HG03108 (cell line): ENCODE data around the gene PIK3R2.
"Not testable (repeated sequence)": the region's sequence is repeated elsewhere in the genome, so short reads cannot be mapped to it uniquely, and the experiment has no call there.

Experiments used
- ATAC-seq: cut with Tn5 transposase; IDR thresholded peaks from one replicate; pipeline ENCODE4 v1.9.1; 2021; ENCODE audit warnings: moderate library complexity; ENCODE audit not compliant: unreplicated experiment

The PIK3R2 gene

DNA sequence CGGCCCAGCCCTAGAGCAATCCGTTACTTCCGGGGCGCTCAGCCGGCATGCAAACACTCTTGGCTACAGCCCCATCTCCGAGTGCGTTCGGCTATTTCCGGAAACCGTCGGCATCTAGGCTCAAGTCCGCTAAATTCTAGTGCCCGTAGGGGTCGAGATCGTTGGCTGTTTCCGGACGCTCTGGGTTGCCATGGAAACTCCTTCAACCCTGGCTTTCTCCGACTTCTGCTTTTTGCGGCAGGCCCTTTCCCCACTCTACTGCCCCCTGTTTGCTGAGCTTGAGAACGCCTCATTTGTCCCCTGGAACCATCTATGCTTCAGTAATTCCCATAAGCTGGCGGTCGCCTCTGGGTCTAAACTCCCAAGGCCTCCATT, 534 bp upstream of the PIK3R2 start:
- ATAC-seq, result peak; percentile 65

DNA sequence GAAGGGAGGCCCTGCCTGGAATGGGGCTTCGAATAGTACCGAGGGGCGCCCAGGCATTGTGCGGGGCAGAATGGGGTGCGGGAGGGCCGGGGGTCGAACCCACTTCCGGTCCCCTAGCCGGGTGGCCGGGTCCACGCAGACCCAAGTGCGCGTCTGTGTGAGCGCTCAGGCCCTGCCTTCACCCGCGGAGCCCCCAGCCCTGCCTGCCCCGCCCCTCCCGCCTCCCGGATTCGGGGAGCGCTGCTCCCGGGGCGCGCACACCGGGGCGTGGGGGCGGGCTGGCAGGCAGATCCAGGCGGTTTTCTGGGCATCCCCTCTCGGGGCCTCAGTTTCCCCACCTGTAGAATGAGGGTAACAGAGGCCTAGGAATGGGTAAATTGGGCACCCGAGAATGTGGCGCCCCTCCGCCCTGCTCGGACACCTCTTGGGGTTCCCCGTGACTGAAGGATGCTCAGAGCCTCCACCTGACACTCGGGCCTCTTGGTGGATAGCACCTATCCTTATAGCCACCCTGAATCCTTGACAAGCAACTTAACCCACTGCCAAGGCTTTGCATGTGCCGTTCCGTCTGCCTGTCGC, 682 bp downstream of the PIK3R2 start:
- no peak for ATAC-seq

DNA sequence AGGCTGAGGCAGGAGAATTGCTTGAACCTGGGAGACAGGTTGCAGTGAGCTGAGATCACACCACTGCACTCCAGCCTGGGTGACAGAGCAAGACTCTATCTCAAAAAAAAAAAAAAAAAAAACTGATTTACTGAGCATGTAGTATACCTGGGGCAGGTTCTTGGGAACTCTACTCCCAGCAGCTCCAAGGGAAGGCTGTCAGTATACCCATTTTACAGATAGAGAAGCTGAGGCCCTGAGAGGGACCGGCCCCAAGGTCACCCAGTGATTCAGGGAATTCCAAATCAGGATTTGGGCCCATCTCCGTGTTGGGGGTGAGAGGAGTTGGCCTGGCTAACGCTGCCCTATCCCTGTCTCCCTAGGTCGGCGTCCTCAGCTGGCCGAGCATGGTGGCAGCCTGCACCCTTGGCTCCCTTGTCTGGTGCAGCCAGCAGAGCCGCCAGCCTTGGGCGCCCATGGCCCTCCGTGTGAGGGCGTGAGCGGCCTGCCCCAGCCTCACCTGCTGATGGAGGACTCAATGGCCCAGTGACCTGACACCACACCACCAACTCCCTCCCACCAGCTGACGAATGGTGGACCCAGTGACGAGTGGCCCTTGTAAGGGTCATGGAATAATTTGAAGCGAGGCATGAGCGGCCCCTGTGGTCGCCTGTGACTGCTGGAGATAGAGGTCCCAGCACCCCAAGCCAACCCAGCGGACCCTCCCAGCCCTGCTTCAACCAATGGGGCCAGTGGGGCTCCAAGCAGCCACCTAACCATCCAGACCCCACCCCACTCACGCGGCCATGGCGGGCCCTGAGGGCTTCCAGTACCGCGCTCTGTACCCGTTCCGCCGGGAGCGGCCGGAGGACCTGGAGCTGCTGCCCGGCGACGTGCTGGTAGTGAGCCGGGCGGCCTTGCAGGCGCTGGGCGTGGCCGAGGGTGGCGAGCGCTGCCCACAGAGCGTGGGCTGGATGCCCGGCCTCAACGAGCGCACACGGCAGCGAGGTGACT, 2.4 kb downstream of the PIK3R2 start:
- ATAC-seq, result no peak

DNA sequence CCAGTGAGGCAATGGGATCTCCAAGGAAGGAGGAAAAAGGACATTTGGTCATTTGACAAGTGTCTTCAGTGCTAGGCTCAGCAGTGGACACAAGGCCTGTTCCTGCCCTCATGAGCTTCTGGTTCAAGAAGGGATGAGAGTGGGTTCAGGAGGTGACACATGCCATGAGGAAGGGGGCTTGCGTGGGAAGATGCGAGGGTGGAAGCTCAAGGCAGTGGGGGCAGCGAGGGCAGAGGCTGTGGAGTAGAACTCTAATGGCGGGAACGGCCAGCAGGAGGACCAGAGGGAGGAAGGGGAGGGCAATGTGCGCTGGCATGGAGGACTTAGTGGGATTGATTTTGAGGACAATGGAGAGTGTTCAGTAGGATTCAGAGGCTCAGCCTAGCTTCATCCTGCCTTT, 3.3 kb downstream of the PIK3R2 start:
- no peak for ATAC-seq

DNA sequence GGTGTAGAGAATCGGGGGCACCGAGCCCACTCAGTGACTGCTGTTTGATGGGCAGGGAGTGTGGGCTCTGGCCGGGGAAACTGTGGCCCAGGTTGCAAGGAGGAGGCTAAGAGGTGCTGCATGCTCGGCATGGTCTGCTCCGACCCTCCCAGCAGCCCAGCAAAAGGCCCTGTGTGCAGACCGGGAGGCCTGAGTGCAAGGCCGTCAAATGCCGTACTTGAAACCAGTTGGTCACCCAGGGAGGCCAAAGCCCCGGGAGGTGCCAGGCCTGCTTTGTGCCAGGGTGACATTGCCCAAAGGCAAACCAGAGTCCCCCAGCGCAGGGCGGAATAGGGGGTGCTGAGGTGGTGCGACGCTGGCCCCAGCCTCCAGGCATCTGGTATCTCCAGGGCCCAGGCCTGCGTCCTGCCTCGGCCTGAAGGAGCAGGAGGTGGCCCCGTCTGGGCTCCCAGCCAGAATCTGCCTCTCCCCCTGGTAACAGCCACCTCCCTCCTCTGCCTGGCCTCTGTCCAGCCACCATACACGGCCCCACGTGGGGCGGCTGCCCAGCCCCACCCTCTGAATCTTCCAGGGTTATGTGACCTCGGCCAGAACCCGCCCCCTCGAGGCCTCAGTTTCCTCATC, 4.0 kb downstream of the PIK3R2 start:
- ATAC-seq, result no peak

DNA sequence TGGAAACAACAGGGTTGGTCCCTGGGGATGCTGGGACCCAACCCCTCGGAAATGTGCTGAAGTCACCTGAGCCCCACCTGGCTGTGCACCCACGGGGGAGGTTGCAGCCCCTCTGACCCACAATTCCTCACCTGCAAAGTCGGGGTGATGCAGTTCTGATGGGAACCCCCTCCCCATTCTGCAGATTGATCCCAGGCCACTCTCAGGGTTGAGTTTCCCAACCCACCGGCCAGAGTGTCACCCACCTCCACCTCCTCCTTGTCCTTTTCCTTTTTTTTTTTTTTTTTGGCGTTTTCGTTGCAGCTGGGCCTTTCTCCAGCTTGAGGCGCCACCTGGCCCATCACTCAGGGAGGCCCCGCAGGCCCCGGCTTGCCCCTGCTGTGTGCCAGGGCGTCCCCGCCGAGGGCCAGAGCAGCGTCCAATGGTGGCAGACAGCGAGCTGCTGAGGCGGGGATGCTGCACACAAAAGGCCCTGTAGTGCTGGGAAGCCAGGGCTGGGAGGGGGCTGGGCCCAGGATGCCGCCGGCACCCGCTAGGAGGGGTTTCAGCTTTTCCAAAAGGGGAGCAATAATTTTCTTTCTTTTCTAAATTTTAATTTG, 4.6 kb downstream of the PIK3R2 start:
- no peak for ATAC-seq

DNA sequence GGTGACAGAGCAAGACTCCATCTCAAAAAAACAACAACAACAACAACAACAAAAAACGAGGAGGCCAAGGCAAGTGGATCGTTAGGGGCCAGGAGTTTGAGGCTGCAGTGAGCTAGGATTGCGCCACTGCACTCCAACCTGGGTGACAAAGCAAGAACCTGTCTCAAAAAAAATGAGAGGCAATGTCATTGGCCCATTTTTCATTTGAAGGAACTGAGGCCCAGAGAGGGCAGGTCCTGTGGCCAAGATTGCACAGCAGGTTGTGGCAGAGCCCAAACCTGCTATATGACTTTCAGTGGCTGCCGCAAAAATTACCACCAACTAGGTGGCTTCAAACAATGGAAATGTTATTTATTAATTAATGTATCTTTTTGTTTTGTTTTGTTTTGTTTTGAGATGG, 5.5 kb downstream of the PIK3R2 start:
- ATAC-seq, result no peak

DNA sequence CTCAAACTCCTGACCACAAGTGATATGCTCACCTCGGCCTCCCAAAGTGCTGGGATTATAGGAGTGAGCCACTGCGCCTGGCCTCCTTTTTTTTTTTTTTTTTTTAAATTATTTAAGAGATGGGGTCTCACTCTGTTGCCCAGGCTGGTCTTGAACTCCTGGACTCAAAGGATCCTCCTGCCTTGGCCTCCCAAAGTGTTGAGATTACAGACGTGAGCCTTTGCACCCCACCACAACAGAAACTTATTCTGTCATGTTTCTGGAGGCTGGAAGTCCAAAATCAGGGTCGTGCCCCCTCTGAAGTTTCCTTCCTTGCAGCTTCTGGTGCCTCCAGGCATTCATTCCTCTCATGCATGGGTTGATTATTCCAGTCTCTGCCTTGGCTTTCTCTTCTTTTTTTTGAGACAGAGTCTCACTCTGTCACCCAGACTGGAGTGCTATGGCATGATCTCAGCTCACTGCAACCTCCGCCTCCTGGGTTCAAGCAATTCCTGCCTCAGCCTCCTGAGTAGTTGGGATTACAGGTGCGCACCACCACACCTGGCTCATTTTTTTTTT, 6.2 kb downstream of the PIK3R2 start:
- not testable (repeated sequence) for ATAC-seq

DNA sequence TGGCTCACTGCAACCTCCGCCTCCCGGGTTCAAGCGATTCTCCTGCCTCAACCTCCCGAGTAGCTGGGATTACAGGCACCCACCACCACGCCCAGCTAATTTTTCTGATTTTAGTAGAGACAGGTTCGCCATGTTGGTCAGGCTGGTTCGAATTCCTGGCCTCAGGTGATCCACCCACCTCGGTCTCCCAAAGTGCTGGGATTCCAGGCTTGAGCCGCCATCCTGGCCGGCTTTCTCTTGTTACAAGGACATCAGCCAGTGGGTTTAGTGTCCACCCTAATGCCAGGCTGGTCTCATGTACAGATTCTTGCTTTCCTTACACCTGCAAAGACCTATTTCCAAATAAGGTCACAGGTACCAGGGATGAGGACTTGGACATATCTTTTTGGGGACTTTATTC, 6.8 kb downstream of the PIK3R2 start:
- ATAC-seq, result no peak

DNA sequence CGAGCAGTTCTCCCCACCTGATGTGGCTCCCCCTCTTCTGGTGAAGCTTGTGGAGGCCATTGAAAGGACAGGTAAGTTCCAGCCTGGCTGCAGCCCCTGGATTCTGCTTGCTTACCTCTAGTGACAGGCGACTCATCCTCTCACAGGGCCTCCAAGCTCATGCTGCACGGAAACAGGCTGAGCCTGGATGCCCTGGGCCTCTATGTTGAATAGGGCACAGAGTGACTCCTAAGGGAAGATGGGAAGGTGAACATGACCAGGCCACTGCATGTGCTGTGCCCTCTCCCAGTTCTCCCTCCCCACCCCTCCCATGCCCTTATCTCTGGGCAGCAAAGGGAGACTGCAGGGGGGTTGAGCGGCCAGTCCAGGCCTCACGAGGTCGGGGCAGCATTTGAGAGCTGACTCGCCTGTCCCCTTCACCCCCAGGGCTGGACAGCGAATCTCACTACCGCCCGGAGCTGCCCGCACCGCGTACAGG, 7.6 kb downstream of the PIK3R2 start:
- no peak for ATAC-seq

DNA sequence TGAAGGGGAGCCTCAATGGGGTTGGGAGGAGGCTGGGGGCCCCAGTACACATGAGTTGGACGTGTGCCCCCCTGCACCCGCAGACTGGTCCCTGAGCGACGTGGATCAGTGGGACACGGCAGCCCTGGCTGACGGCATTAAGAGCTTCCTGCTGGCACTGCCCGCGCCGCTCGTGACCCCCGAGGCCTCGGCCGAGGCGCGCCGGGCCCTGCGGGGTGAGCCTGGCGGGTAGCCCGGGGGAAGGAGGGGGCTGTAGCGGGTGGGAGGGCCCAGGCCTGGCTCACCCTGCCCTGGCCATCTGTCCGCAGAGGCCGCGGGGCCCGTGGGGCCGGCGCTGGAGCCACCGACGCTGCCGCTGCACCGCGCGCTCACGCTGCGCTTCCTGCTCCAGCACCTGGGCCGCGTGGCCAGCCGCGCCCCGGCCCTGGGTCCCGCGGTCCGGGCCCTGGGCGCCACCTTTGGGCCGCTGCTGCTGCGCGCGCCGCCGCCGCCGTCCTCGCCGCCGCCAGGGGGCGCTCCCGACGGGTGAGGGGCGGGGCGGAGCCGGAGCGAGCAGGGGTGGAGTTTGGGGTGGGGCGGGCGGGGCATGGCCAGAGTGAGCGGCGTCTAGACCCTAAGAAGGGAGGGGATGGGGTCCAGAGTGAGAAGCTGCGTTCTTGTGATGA, 8.1 kb downstream of the PIK3R2 start:
- ATAC-seq, result peak; percentile 79

DNA sequence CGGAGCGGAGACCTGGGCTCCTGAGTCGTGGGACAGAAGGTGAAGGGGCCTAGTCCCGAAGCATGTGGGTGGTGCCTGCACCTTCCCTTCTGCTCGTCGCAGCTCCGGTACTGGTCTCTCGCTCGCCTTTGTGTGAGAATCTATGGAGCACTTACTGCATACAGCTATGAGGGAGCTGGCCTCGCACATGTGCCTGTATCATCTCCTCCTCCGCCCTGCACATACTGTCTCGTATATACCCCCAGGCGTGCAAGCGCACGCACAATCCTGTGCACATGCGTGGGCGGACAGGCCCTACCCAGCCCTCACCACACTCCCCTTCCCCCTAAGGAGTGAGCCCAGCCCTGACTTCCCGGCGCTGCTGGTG, 8.7 kb downstream of the PIK3R2 start:
- no peak for ATAC-seq

DNA sequence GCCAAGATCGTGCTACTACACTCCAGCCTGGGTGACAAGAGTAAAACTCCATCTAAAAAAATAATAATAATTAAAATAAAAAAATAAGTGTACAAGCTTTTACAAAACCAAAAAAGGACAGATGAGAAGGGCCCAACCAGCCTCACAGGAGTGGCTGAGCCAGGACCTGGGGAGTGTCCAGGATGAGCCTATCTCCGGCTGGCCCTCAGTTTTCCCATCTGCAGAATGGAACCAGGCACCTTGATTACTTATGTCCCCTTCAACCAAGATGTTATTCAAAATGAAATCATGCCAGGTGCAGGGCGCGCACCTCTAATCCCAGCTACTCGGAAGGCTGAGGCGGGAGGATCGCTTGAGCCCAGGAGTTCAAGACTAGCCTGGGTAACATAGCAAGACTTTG, 11.1 kb downstream of the PIK3R2 start:
- no peak for ATAC-seq

DNA sequence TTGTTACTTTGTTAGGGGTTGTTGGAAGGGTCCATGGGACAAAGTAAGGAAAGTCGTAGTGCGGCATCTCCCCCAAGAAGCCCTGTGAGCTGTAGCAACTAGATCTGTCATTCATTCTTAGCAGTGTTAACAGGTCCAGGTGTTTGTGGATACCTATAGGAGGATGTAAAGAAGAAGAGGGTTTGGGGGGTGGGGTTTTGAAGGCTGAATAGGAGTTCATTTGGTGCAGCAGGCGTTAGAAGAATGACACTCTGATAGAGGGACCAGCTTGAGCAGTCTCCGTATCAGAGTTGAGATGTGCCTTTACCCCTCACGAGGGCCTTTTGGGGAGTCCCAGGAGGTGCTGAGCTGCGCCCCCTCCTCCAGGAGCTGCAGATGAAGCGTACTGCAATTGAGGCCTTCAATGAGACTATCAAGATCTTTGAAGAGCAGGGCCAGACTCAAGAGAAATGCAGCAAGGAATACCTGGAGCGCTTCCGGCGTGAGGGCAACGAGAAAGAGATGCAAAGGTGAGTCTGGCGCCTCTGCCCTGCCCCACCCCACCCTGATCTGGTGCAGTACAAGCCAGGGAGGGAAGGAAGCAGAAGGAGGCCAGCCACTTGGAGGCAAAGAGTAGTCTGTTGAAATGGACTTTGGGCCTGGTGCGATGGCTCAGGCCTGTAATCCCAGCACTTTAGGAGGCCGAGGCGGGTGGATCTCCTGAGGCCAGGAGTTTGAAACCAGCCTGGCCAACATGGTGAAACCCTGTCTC, 13.0 kb downstream of the PIK3R2 start:
- ATAC-seq, result no peak

DNA sequence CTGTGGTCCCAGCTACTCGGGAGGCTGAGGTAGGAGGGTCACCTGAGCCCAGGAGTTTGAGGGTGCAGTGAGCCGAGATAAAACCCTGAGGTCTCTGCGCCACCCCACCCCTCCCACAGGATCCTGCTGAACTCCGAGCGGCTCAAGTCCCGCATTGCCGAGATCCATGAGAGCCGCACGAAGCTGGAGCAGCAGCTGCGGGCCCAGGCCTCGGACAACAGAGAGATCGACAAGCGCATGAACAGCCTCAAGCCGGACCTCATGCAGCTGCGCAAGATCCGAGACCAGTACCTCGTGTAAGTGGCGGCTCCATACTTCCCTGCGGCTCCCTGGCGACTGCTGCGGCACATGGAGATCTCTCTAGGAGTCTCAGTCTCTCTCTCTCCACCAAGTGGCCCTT, 14.0 kb downstream of the PIK3R2 start:
- no peak for ATAC-seq

DNA sequence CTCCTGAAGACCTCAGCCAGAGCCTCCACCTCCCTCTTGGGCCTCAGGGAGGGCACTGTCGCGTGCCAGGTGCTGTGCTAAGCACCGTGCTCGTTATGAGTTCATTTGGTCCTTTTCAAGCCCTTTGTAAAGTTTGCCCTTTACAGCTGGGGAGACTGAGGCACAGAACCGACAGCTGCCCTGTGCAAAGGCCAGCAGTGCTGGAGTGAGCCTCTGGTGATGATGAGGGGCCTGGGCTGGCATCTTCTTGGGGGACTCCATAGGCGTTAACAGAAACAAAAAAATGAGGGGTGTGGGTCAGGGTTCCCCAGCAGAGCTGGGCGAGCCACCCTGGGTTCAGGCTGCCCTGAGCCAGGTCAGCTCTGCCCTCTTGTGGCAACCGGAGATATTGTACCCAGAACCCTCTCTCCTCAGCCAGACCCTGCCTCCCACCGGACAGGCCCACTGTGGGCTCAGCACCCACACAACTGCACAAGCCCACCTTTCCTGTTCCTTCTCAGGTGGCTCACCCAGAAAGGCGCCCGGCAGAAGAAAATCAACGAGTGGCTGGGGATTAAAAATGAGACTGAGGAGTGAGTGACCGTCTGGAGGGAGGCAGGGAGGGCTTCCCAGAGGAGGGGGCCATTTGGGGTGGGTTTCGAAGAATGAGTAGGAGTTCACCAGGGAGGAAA, 15.1 kb downstream of the PIK3R2 start:
- ATAC-seq, result no peak

DNA sequence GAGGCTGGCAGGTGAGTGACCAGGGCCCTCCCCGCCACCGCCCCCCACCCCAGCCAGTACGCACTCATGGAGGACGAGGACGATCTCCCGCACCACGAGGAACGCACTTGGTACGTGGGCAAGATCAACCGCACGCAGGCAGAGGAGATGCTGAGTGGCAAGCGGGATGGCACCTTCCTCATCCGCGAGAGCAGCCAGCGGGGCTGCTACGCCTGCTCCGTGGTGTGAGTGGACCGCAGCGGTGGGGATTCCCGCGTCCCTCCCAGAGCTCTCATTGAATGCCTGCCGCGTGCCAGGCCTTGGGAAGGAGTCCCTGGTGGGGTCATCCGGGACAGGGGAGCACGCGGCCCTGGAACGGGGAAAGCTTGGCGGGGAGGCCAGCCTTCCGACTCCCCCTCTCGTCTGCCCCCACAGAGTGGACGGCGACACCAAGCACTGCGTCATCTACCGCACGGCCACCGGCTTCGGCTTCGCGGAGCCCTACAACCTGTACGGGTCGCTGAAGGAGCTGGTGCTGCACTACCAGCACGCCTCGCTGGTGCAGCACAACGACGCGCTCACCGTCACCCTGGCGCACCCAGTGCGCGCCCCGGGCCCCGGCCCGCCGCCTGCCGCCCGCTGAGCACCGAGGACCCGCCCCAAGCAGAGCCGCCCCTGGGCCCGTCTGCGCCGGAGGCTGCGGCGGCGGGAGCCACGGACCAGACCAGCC, 15.9 kb downstream of the PIK3R2 start:
- no peak for ATAC-seq

DNA sequence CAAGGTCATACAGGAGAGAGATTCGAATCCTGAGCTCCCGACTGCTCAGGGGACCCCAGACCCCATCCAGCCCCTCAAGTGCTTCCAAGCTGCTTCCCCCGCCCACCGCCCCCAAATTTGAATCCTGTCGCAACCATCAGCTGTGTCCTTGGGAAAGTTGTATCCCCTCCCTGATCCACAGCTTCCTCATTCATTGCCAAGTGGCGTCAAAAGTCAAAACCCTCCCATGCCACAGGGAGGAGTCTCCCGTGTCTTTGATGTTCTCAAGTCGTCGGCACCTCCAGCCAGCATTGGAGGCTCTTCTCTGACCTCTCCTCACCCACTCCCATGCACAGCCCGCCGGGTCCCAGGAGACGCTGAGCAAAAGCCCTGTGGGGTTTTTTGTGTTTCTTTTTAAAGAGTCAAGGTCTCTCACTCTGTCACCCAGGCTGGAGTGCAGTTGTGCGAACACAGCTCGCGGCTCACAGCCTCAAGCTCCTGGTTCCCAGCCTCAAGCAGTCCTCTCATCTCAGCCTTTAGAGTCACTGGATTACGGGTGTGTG, 17.8 kb downstream of the PIK3R2 start:
- ATAC-seq, result peak; percentile 22
